Liver (tissue), 9 donors: ENCODE measurements around the gene TMC1. TPM values are rescaled to one million over a fixed set of nuclear protein-coding genes. Genes with fewer than 3 reads are reported as not detected.

Experiments
- DNase-seq: peaks from one replicate; pipeline ENCODE4 v3.0.0-alpha.2; 2017; ENCODE audit warnings: low spot score
- H3K27ac ChIP-seq, 2 donors: one replicate each; pipeline ENCODE4 v1.7.0; 2013; ENCODE audit warnings: inconsistent platforms in 2 of 2, low read length in 2 of 2, control low read depth in 1 of 2, low read depth in 1 of 2, mild to moderate bottlenecking in 1 of 2
- H3K27me3 ChIP-seq, 4 donors: one replicate each; pipeline versions ENCODE4 v1.6.1 to v1.7.0; 2013; ENCODE audit warnings: low read length in 3 of 4, inconsistent platforms in 1 of 4, mild to moderate bottlenecking in 1 of 4, moderate library complexity in 1 of 4; ENCODE audit not compliant: control insufficient read depth in 4 of 4, insufficient read depth in 4 of 4
- H3K36me3 ChIP-seq, 4 donors: one replicate each; pipeline versions ENCODE4 v1.6.1 to v1.7.0; 2013; ENCODE audit warnings: low read length in 3 of 4, mild to moderate bottlenecking in 3 of 4, low read depth in 1 of 4, moderate library complexity in 1 of 4; ENCODE audit not compliant: control insufficient read depth in 4 of 4, insufficient read depth in 3 of 4
- H3K4me1 ChIP-seq, 4 donors: one replicate each; pipeline versions ENCODE4 v1.6.1 to v1.7.0; 2013; ENCODE audit warnings: low read length in 3 of 4, mild to moderate bottlenecking in 3 of 4, moderate library complexity in 1 of 4; ENCODE audit not compliant: control insufficient read depth in 4 of 4, insufficient read depth in 4 of 4
- H3K4me3 ChIP-seq, 3 donors: one replicate each; pipeline versions ENCODE4 v1.6.1 to v1.7.0; 2013; ENCODE audit warnings: low read length in 3 of 3, control low read depth in 1 of 3, low read depth in 1 of 3, mild to moderate bottlenecking in 1 of 3
- H3K9ac ChIP-seq, 2 donors: one replicate each; pipeline ENCODE4 v1.7.0; 2013; ENCODE audit warnings: low read length in 2 of 2, mild to moderate bottlenecking in 2 of 2, moderate library complexity in 2 of 2, control low read depth in 1 of 2, low read depth in 1 of 2
- H3K9me3 ChIP-seq, 4 donors: one replicate each; pipeline versions ENCODE4 v1.6.1 to v1.7.0; 2013; ENCODE audit warnings: low read length in 3 of 4; ENCODE audit not compliant: control insufficient read depth in 4 of 4
- CTCF ChIP-seq: fragments of 150-350 bp; IDR thresholded peaks from 2 replicates; pipeline ENCODE4 v1.5.1; 2017; ENCODE audit warnings: improper control_type of control experiment, low read depth, low read length; ENCODE audit not compliant: missing input control
- FOXA1 ChIP-seq: IDR thresholded peaks from 2 replicates; pipeline ENCODE4 v1.6.1; 2016; ENCODE audit warnings: antibody characterized with exemption
- FOXA2 ChIP-seq: IDR thresholded peaks from 2 replicates; pipeline ENCODE4 v1.6.1; 2016; ENCODE audit warnings: antibody characterized with exemption
- GABPA ChIP-seq, 2 donors: IDR thresholded peaks in 1 of 2; conservative IDR thresholded peaks in 1 of 2; 2 replicates each; pipeline ENCODE4 v1.6.1; 2016; ENCODE audit warnings: antibody characterized with exemption in 2 of 2, mild to moderate bottlenecking in 1 of 2, moderate library complexity in 1 of 2
- HNF4A ChIP-seq, 2 donors: conservative IDR thresholded peaks; 2 replicates each; pipeline ENCODE4 v1.6.1; 2016; ENCODE audit warnings: antibody characterized with exemption in 2 of 2, mild to moderate bottlenecking in 2 of 2
- HNF4G ChIP-seq: IDR thresholded peaks from 2 replicates; pipeline ENCODE4 v1.6.1; 2016; ENCODE audit warnings: antibody characterized with exemption
- JUND ChIP-seq, 2 donors: IDR thresholded peaks; 2 replicates each; pipeline ENCODE4 v1.6.1; 2016; ENCODE audit warnings: antibody characterized with exemption in 2 of 2
- NR2F2 ChIP-seq: IDR thresholded peaks from 2 replicates; pipeline ENCODE4 v1.6.1; 2016; ENCODE audit warnings: antibody characterized with exemption
- RAD21 ChIP-seq, 2 donors: IDR thresholded peaks; 2 replicates each; pipeline ENCODE4 v1.6.1; 2016; ENCODE audit warnings: antibody characterized with exemption in 2 of 2, mild to moderate bottlenecking in 2 of 2
- RXRA ChIP-seq, 2 donors: IDR thresholded peaks; 2 replicates each; pipeline ENCODE4 v1.6.1; 2017 to 2018; ENCODE audit warnings: antibody characterized with exemption in 2 of 2, mild to moderate bottlenecking in 1 of 2
- SP1 ChIP-seq: IDR thresholded peaks from 2 replicates; pipeline ENCODE4 v1.6.1; 2018; ENCODE audit warnings: antibody characterized with exemption, mild to moderate bottlenecking
- YY1 ChIP-seq: IDR thresholded peaks from 2 replicates; pipeline ENCODE4 v1.6.1; 2016; ENCODE audit warnings: antibody characterized with exemption, mild to moderate bottlenecking
- WGBS: extraction: QIAGEN DNeasy Blood & Tissue Kit; methylation state at CpG from one replicate; pipeline ENCODE4 v1.1.7; 2013; 5-methylcytosine and 5-hydroxymethylcytosine counted together
- polyA plus RNA-seq, 2 donors: library from polyadenylated mRNA; stranded (reverse) in 1 of 2; unstranded in 1 of 2; fragments of 200-250 nt in 1 of 2; fragments of >200 nt in 1 of 2; fragmentation: Nextera tagmentation in 1 of 2; extraction: Ambion mirVana in 1 of 2; gene quantifications; one replicate each; pipeline versions ENCODE4 v1.2.1 to v1.2.3, GENCODE V29; 2013 to 2015
- total RNA-seq, 2 donors: library from RNA; depleted of rRNA; stranded (reverse); fragments of >200 nt; gene quantifications; one replicate each; pipeline ENCODE4 v1.2.3, GENCODE V29; 2014
- TF ChIP-seq, protein P1 (sequence below): IDR thresholded peaks from 2 replicates; pipeline ENCODE4 v1.6.1; 2016; ENCODE audit warnings: antibody characterized with exemption
- TF ChIP-seq, protein P2 (sequence below): IDR thresholded peaks from 2 replicates; pipeline ENCODE4 v1.6.1; 2016; ENCODE audit warnings: antibody characterized with exemption, mild to moderate bottlenecking
- TF ChIP-seq, protein P3 (sequence below): IDR thresholded peaks from 2 replicates; pipeline ENCODE4 v1.6.1; 2016; ENCODE audit warnings: antibody characterized with exemption
- donor health status: healthy.
- donor health status: healthy.
- donor health status: healthy.
- donor health status: healthy.
- donor health status: healthy.

The TMC1 gene
- total and polyA plus RNA-seq, 4 donors: 0.09 TPM; not detected in 3

DNA sequence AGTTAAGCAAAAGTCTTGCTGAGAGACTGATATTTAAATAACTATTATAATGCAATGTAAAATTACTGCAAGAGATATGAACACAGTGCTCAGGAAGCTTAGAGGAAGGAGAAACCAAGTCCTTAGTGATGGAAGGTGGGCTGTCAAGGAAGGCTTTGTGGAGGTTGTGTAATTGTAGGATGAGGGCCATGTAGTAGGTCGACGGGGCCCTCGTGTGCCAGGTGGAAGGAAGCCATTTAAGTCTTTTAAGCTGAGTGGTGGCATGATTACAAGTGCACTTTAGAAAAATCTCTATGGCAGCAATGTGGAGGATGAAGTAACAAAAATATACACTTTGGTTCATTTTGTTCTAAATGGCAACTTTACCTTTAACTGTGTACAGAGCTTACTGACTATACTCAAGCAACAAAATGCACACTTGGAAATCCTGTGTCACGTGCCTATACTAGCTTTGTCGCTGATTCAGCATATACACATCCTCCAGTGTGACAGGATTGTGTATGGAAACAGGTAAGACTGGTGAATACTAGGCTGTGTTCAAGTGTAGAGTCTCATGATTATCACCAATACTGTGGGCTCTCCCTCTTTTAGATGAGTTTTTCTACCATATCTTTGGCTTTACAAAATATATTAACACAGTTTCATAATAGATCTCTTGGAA, 78.6 kb downstream of the TMC1 start:
- H3K36me3 ChIP-seq: no peaks in the 10 kb centered on the region
- TF ChIP-seq, protein P1, sequence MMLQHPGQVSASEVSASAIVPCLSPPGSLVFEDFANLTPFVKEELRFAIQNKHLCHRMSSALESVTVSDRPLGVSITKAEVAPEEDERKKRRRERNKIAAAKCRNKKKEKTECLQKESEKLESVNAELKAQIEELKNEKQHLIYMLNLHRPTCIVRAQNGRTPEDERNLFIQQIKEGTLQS: no peak
- TF ChIP-seq, protein P2, sequence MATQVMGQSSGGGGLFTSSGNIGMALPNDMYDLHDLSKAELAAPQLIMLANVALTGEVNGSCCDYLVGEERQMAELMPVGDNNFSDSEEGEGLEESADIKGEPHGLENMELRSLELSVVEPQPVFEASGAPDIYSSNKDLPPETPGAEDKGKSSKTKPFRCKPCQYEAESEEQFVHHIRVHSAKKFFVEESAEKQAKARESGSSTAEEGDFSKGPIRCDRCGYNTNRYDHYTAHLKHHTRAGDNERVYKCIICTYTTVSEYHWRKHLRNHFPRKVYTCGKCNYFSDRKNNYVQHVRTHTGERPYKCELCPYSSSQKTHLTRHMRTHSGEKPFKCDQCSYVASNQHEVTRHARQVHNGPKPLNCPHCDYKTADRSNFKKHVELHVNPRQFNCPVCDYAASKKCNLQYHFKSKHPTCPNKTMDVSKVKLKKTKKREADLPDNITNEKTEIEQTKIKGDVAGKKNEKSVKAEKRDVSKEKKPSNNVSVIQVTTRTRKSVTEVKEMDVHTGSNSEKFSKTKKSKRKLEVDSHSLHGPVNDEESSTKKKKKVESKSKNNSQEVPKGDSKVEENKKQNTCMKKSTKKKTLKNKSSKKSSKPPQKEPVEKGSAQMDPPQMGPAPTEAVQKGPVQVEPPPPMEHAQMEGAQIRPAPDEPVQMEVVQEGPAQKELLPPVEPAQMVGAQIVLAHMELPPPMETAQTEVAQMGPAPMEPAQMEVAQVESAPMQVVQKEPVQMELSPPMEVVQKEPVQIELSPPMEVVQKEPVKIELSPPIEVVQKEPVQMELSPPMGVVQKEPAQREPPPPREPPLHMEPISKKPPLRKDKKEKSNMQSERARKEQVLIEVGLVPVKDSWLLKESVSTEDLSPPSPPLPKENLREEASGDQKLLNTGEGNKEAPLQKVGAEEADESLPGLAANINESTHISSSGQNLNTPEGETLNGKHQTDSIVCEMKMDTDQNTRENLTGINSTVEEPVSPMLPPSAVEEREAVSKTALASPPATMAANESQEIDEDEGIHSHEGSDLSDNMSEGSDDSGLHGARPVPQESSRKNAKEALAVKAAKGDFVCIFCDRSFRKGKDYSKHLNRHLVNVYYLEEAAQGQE: no peak
- TF ChIP-seq RXRA (IDR thresholded peaks at IDR 0.05) (no peak), HNF4G (no peak), NR2F2 (no peak)

DNA sequence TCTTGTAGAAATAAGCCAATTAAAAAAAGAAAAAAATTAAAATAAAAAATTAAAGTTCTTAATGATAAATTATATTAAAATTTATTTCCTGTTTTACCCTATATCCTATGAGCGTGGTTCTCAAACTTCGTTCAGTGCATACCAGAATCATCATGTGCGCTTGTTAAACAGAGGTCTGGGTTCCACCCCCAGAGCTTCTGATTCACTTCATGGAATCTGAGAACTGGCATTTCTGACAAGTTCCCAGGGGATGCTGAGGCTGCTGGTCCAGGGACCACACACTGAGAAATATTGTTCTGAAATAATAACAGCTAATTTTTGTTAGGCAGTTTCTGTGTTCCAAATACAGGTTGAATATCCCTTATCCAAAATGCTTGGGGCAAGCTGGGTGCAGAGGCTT, 79.3 kb downstream of the TMC1 start:
- H3K9me3 ChIP-seq: no peaks in the 10 kb centered on the region
- 96% methylated on average over 3 of the region's 3 CpGs for WGBS
- DNase-seq: no peak
- no peak overlapping the region for H3K9ac ChIP-seq
- no peak overlapping the region for H3K4me3 ChIP-seq
- TF ChIP-seq RAD21 (IDR thresholded peaks at IDR 0.05) (no peak), HNF4A (conservative IDR thresholded peaks at IDR 0.05) (no peak)
- H3K27ac ChIP-seq: no peak overlapping the region
- no peaks in the 10 kb centered on the region for H3K36me3 ChIP-seq
- H3K4me1 ChIP-seq: peaks cover 0 to 10% (median 4%) of the 10 kb centered on the region in 4 donors
- no peaks in the 10 kb centered on the region for H3K27me3 ChIP-seq

More for the DNA sequence above, 78.6 kb downstream of the TMC1 start:
- Histone ChIP-seq H3K27me3 (no peaks in the 10 kb centered on the region), H3K4me1 (peaks cover 0 to 10% (median 4%) of the 10 kb centered on the region in 4 donors), H3K9me3 (no peaks in the 10 kb centered on the region), H3K9ac (no peak overlapping the region), H3K27ac (no peak overlapping the region), H3K4me3 (no peak overlapping the region)
- no peak for DNase-seq
- WGBS: 78% methylated on average over 5 of the region's 5 CpGs

GRCh38 chr9:72601615-72602014, 80.2 kb downstream of the TMC1 start:
- Histone ChIP-seq H3K4me1 (peaks cover 0 to 7% (median 2%) of the 10 kb centered on the region in 4 donors), H3K9me3 (no peaks in the 10 kb centered on the region), H3K27ac (no peak overlapping the region), H3K4me3 (no peak overlapping the region), H3K9ac (no peak overlapping the region), H3K27me3 (no peaks in the 10 kb centered on the region), H3K36me3 (no peaks in the 10 kb centered on the region)
- WGBS: 67% methylated on average over 2 of the region's 2 CpGs
- no peak for DNase-seq
- TF ChIP-seq FOXA1 (no peak), HNF4A (conservative IDR thresholded peaks at IDR 0.05) (no peak), FOXA2 (no peak), RAD21 (IDR thresholded peaks at IDR 0.05) (no peak), HNF4G (no peak), YY1 (no peak), NR2F2 (no peak), JUND (IDR thresholded peaks at IDR 0.05) (no peak), GABPA (IDR thresholded peaks at IDR 0.05 in 1 of 2, conservative IDR thresholded peaks at IDR 0.05 in 1 of 2) (no peak), SP1 (no peak), CTCF (no peak)
- TF ChIP-seq, protein P1: no peak
- TF ChIP-seq, protein P3, sequence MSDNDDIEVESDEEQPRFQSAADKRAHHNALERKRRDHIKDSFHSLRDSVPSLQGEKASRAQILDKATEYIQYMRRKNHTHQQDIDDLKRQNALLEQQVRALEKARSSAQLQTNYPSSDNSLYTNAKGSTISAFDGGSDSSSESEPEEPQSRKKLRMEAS: no peak
- TF ChIP-seq, protein P2: no peak
